Right lobe of liver (tissue), 6 donors: ENCODE data around the gene DCAF8L2. TPM values are rescaled to one million over a fixed set of nuclear protein-coding genes. Genes with fewer than 3 reads are reported as not detected.
"Not testable (repeated sequence)": the region's sequence is repeated elsewhere in the genome, so short reads cannot be mapped to it uniquely, and the experiment has no call there.

Experiments used
- ATAC-seq, 4 donors: fragments of 200-7000 bp; cut with Tn5 transposase; one replicate each; pipeline ENCODE4 v1.9.1; 2020; ENCODE audit warnings: mild to moderate bottlenecking in 4 of 4, moderate library complexity in 4 of 4
- DNase-seq, 3 donors: peaks; one replicate each; pipeline ENCODE4 v3.0.0-alpha.2; 2020
- H3K27ac ChIP-seq, 3 donors: fragments of 200-600 bp; one replicate each; pipeline ENCODE4 v1.8.0; 2022
- H3K27me3 ChIP-seq, 2 donors: fragments of 200-600 bp; one replicate each; pipeline ENCODE4 v1.8.0; 2022
- H3K36me3 ChIP-seq, 4 donors: fragments of 200-600 bp; sonication (generic) in 1 of 4; one replicate each; pipeline versions ENCODE4 v1.5.1 to v1.8.0; 2017 to 2022; ENCODE audit warnings: control low read depth in 1 of 4
- H3K4me1 ChIP-seq, 4 donors: fragments of 200-600 bp; sonication (generic) in 1 of 4; one replicate each; pipeline versions ENCODE4 v1.5.1 to v1.8.0; 2017 to 2022; ENCODE audit warnings: control low read depth in 1 of 4
- H3K4me3 ChIP-seq, 3 donors: fragments of 200-600 bp; one replicate each; pipeline ENCODE4 v1.8.0; 2022
- H3K9me3 ChIP-seq, 4 donors: fragments of 200-600 bp; sonication (generic) in 1 of 4; one replicate each; pipeline versions ENCODE4 v1.5.1 to v1.8.0; 2017 to 2022; ENCODE audit warnings: control low read depth in 1 of 4
- POLR2A ChIP-seq: fragments of 450-650 bp; IDR thresholded peaks from one replicate; pipeline ENCODE4 v1.6.1; 2017; ENCODE audit warnings: antibody characterized with exemption, mild to moderate bottlenecking
- WGBS: methylation state at CpG from one replicate; pipeline ENCODE4 v1.1.6; 2018; ENCODE audit warnings: low coverage, low lambda C conversion rate; ENCODE audit not compliant: insufficient coverage; ENCODE audit errors: missing lambda C conversion rate; 5-methylcytosine and 5-hydroxymethylcytosine counted together
- intact Hi-C, 2 donors: fragments of 100-400 bp; cut with DNase I; formaldehyde crosslinking; loops; one replicate each; pipeline versions ENCODE4 v1.11.2 to v1.14.1; 2022
- long read RNA-seq: library from polyadenylated mRNA; unstranded; transcript quantifications from one replicate; pipeline ENCODE4 v2.0.0, GENCODE V29; 2019
- total RNA-seq, 6 experiments: library from RNA; depleted of rRNA in 2 of 6; stranded (reverse); fragments of >200 nt in 2 of 6; fragmentation: NEBNext Ultra II Directional in 3 of 6; extraction: Animal tissue kit (Norgen Biotek cat#: 25700) in 3 of 6; gene quantifications; one replicate each; pipeline versions ENCODE4 v1.1.0 to v1.2.4, GENCODE V29; 2016 to 2023
- TF ChIP-seq, protein P1 (sequence below), 4 donors: fragments of 200-600 bp in 3 of 4; fragments of 450-650 bp in 1 of 4; IDR thresholded peaks; one replicate each; pipeline versions ENCODE4 v1.5.1 to v1.8.0; 2016 to 2022; ENCODE audit warnings: antibody characterized with exemption in 4 of 4, mild to moderate bottlenecking in 2 of 4
- donor health status: DM: no; HTN: yes; CAD: no.
- donor health status: DM: no; HTN: no; CAD: no.
- donor health status: DM: no; HTN: no; CAD: no.
- donor health status: DM: no; HTN: yes; CAD: no.
- donor health status: DM: no; HTN: yes; CAD: no.

Gene DCAF8L2
- total RNA-seq = not detected
- long read RNA-seq = 0 reads

DNA sequence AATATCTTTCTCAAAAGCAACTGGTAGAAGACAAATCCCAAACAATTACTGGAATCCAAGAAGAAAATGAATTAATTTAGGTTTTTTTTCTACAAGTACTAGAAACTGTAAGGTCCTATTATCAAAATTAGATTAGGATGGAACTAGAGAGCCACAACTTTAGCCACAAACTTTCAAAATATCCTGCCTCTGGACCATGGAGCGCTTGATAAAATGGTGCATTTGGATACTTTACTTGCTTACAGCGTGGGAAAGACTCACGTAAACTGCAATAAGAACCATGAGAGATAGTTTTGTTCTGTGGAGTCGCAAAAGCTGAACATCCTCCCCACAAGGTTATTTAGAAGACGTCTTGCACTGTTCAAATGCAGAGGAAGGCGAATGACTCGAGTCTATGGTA lies at the start of gene DCAF8L2:
Gene DCAF8L2, plus strand, starts transcription at position 301 of the 400 bp plus-strand sequence. CDS start 156,552 bp downstream, outside the sequence.
- intact Hi-C loops = no loop called here
- no peak for ATAC-seq
- Histone ChIP-seq H3K4me3 (no peak within 1 kb of the TSS), H3K9me3 (no peaks in the 10 kb centered on the region), H3K27ac (no peak within 1 kb of the TSS), H3K27me3 (no peaks in the 10 kb centered on the region), H3K4me1 (no peaks in the 10 kb centered on the region), H3K36me3 (no peaks in the 10 kb centered on the region)
- 50% methylated on average over 7 of the region's 7 CpGs for WGBS
- no peak for DNase-seq
- TF ChIP-seq, protein P1, sequence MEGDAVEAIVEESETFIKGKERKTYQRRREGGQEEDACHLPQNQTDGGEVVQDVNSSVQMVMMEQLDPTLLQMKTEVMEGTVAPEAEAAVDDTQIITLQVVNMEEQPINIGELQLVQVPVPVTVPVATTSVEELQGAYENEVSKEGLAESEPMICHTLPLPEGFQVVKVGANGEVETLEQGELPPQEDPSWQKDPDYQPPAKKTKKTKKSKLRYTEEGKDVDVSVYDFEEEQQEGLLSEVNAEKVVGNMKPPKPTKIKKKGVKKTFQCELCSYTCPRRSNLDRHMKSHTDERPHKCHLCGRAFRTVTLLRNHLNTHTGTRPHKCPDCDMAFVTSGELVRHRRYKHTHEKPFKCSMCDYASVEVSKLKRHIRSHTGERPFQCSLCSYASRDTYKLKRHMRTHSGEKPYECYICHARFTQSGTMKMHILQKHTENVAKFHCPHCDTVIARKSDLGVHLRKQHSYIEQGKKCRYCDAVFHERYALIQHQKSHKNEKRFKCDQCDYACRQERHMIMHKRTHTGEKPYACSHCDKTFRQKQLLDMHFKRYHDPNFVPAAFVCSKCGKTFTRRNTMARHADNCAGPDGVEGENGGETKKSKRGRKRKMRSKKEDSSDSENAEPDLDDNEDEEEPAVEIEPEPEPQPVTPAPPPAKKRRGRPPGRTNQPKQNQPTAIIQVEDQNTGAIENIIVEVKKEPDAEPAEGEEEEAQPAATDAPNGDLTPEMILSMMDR (IDR thresholded peaks at IDR 0.05) = no peak
- TF ChIP-seq POLR2A = no peak

DNA sequence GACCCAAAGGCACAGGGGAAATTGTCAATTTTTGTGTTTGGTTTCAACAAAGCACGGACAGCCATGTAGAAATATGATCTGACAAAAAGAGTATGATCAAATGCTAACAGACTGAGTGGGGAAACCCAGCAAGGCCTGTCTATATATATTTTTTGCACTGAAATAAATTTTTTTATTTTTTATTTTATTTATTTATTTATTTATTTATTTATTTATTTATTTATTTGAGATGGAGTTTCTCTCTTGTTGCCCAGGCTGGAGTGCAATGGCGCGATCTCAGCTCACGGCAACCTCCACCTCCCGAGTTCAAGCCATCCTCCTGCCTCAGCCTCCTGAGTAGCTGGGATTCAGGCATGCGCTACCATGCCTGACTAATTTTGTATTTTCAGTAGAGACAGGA lies 49.0 kb upstream of the DCAF8L2 start:
- H3K9me3 ChIP-seq, H3K27ac ChIP-seq, ATAC-seq, H3K27me3 ChIP-seq, H3K4me3 ChIP-seq, H3K36me3 ChIP-seq, DNase-seq, intact Hi-C loops, H3K4me1 ChIP-seq: not testable (repeated sequence)
- WGBS = 79% methylated on average over 6 of the region's 6 CpGs

DNA sequence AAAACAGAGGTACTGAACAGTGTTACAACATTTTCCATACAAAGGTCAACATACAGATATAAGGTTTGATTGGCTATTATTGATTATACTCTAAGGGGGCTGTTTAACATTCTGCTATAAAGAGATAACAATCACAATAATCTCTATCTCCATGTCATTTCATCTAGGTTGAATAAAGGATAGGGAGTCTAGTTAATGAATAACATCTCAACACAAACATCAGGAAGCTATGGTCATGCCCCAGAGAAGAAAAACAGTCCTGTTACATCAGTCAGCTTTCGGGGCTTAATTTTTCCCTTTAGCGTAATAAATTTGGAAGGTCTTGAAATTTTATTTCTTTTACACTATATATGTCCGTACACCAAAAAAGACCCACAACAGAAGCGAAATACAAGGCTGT lies 41.5 kb upstream of the DCAF8L2 start:
- Histone ChIP-seq H3K27me3 (no peaks in the 10 kb centered on the region), H3K9me3 (no peaks in the 10 kb centered on the region), H3K36me3 (no peaks in the 10 kb centered on the region), H3K4me3 (no peak overlapping the region), H3K4me1 (no peaks in the 10 kb centered on the region), H3K27ac (no peak overlapping the region)
- WGBS = 33% methylated on average over 4 of the region's 4 CpGs
- intact Hi-C loops = no loop called here
- DNase-seq = no peak
- ATAC-seq = peak in 2 of 4 donors; percentile 33 to 45
- TF ChIP-seq, protein P1 (IDR thresholded peaks at IDR 0.05) = no peak
- no peak for TF ChIP-seq POLR2A

DNA sequence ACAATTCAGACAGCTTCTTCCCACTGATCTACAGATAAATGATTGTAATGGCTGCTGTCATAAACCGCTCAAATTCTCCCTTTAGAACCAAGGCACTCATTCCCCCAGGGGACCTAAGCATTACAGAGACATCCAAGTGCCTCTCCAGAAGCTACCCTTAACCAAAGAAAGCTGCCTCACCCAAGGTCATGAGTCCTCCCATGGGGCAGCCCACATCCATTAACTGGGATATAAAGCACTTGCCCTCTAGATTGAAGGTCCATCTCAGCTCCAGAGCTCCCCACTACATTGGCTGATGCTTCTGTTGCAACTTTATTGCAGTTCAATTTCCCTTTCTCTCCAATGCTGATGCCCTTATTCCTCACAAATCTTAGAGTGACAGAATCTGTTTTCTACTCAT lies 40.5 kb upstream of the DCAF8L2 start:
- H3K36me3 ChIP-seq = no peaks in the 10 kb centered on the region
- 55% methylated on average over 1 of the region's 1 CpG for WGBS

DNA sequence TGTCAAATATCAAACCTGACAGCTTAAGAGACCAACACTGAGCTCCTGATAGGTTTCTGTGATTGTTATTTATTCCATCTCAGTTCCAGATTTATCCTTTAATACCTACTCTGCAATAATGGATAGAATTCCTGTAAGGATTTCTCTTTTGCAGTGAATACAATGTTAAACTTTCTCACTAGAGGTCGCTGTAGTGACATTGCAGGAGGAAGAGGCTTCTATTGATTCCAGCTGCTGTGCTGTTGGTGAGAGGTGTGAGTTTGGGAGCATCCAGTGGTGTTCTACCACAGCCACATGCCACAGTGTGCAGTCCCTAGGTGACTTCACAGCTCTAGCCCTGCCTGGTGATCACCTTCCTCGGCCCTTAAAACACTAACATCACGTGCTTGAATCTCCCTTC lies 34.6 kb upstream of the DCAF8L2 start:
- intact Hi-C loops = no loop called here
- H3K4me1 ChIP-seq = no peaks in the 10 kb centered on the region
- TF ChIP-seq, protein P1 (IDR thresholded peaks at IDR 0.05) = peak; percentile 27 to 57 (median 47)
- no peak for TF ChIP-seq POLR2A
- no peak for DNase-seq
- H3K27me3 ChIP-seq = no peaks in the 10 kb centered on the region
- H3K36me3 ChIP-seq = no peaks in the 10 kb centered on the region
- H3K9me3 ChIP-seq = no peaks in the 10 kb centered on the region
- WGBS = 17% methylated on average over 3 of the region's 3 CpGs
- no peak overlapping the region for H3K4me3 ChIP-seq
- peak in 3 of 4 donors; percentile 32 to 60 (median 40) for ATAC-seq
- no peak overlapping the region for H3K27ac ChIP-seq

More for the DNA sequence above, 40.5 kb upstream of the DCAF8L2 start:
- H3K4me3 ChIP-seq = no peak overlapping the region
- DNase-seq (no peak), ATAC-seq (no peak)
- TF ChIP-seq, protein P1 (IDR thresholded peaks at IDR 0.05) = no peak
- no peak for TF ChIP-seq POLR2A
- no peak overlapping the region for H3K27ac ChIP-seq
- intact Hi-C loops = no loop called here
- H3K4me1 ChIP-seq = no peaks in the 10 kb centered on the region
- no peaks in the 10 kb centered on the region for H3K9me3 ChIP-seq
- H3K27me3 ChIP-seq = no peaks in the 10 kb centered on the region
